ENCODE data around the gene DLGAP1.

The DLGAP1 gene

DNA sequence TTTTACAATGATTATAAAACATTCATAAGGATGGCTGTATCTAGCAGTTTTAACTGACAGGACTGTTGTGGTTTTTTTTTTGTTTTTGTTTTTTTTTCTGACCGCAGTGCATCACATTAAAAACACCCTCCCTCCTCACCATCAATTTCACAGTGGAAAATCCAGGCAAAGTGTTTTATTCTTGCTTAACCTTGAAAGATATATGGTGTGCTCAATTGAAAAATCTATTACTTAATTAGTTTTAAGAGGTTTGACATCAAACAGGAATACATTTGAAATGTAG is 250.7 kb downstream of the DLGAP1 start:
- no peak for TF ChIP-seq MAX (IDR thresholded peaks at IDR 0.05)
- TF ChIP-seq, protein P1, sequence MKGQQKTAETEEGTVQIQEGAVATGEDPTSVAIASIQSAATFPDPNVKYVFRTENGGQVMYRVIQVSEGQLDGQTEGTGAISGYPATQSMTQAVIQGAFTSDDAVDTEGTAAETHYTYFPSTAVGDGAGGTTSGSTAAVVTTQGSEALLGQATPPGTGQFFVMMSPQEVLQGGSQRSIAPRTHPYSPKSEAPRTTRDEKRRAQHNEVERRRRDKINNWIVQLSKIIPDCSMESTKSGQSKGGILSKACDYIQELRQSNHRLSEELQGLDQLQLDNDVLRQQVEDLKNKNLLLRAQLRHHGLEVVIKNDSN (IDR thresholded peaks at IDR 0.05): no peak
- no peak for TF ChIP-seq TCF12 (IDR thresholded peaks at IDR 0.05; ENCODE audit: low read depth)
- TF ChIP-seq RAD21 (IDR thresholded peaks at IDR 0.05; ENCODE audit: low read depth): no peak
- TF ChIP-seq ZBTB7A (IDR thresholded peaks at IDR 0.05; ENCODE audit: low read depth): no peak
- TF ChIP-seq YY1 (IDR thresholded peaks at IDR 0.05; ENCODE audit: low read depth): no peak
- no peak for TF ChIP-seq FOXM1 (IDR thresholded peaks at IDR 0.05; ENCODE audit: borderline replicate concordance, low read depth)
- TF ChIP-seq CEBPB (IDR thresholded peaks at IDR 0.05): no peak
- TF ChIP-seq TAF1 (IDR thresholded peaks at IDR 0.05; ENCODE audit: low read depth): no peak
- no peak for TF ChIP-seq CREB1 (IDR thresholded peaks at IDR 0.05; ENCODE audit: low read depth)
- TF ChIP-seq NFIC (IDR thresholded peaks at IDR 0.05): no peak
- no peak for TF ChIP-seq EGR1 (IDR thresholded peaks at IDR 0.05)
- TF ChIP-seq EP300 (IDR thresholded peaks at IDR 0.05; ENCODE audit: borderline replicate concordance): no peak
- no peak for TF ChIP-seq REST (IDR thresholded peaks at IDR 0.05; ENCODE audit: low read depth)
- no peak for TF ChIP-seq TEAD4 (IDR thresholded peaks at IDR 0.05)

GRCh38 chr18:4203568-4204437 is 251.3 kb downstream of the DLGAP1 start:
- no peak for TF ChIP-seq FOXM1 (IDR thresholded peaks at IDR 0.05; ENCODE audit: borderline replicate concordance, low read depth)
- no peak for TF ChIP-seq REST (IDR thresholded peaks at IDR 0.05; ENCODE audit: low read depth)
- TF ChIP-seq MAX (IDR thresholded peaks at IDR 0.05): no peak
- no peak for TF ChIP-seq TCF12 (IDR thresholded peaks at IDR 0.05; ENCODE audit: low read depth)
- no peak for TF ChIP-seq YY1 (IDR thresholded peaks at IDR 0.05; ENCODE audit: low read depth)
- no peak for TF ChIP-seq NFIC (IDR thresholded peaks at IDR 0.05)
- TF ChIP-seq TEAD4 (IDR thresholded peaks at IDR 0.05): no peak
- no peak for TF ChIP-seq CEBPB (IDR thresholded peaks at IDR 0.05)
- TF ChIP-seq EGR1 (IDR thresholded peaks at IDR 0.05): no peak

GRCh38 chr18:4200399-4200798 is 254.7 kb downstream of the DLGAP1 start:
- no peak for TF ChIP-seq TAF1 (IDR thresholded peaks at IDR 0.05; ENCODE audit: low read depth)
- TF ChIP-seq CEBPB (IDR thresholded peaks at IDR 0.05): no peak
- TF ChIP-seq, protein P1 (IDR thresholded peaks at IDR 0.05): no peak
- no peak for TF ChIP-seq REST (IDR thresholded peaks at IDR 0.05; ENCODE audit: low read depth)

DNA sequence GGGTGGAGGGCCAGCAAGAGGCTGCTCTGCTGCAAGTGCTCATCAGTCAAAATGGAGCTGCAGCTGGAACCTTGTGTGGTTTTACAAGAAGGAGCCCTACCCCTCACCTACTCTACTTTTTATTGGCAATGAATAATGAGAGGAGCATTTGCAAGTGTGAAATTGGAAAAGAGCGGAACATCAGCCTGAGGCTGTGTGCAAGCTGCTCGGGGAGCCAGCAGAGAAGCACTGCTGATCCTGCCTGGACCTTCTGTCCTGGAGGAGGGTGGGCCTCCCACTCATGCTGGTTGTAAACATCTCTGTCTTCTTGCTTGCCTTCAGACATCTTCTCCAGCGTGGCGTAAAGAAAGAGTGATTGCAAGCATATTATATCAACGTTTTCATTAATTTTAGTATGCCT is 256.2 kb downstream of the DLGAP1 start:
- TF ChIP-seq YY1 (IDR thresholded peaks at IDR 0.05; ENCODE audit: low read depth) (no peak), TCF12 (IDR thresholded peaks at IDR 0.05; ENCODE audit: low read depth) (no peak), ZBTB7A (IDR thresholded peaks at IDR 0.05; ENCODE audit: low read depth) (no peak), EGR1 (IDR thresholded peaks at IDR 0.05) (no peak), RAD21 (IDR thresholded peaks at IDR 0.05; ENCODE audit: low read depth) (no peak), EP300 (IDR thresholded peaks at IDR 0.05; ENCODE audit: borderline replicate concordance) (no peak), MAX (IDR thresholded peaks at IDR 0.05) (no peak)

Data from Ishikawa (cell line).